ENCODE results near the gene UBE2Q1.

- no peak for TF ChIP-seq CTCF (IDR thresholded peaks at IDR 0.05; ENCODE audit: low read depth, low read length, missing input control)
- no peak for TF ChIP-seq NR2F2 (IDR thresholded peaks at IDR 0.05)
- TF ChIP-seq GABPA (IDR thresholded peaks at IDR 0.05 in 1 of 2, conservative IDR thresholded peaks at IDR 0.05 in 1 of 2), result no peak
- TF ChIP-seq TAF1 (conservative IDR thresholded peaks at IDR 0.05), result no peak
- TF ChIP-seq MAX (IDR thresholded peaks at IDR 0.05), result no peak
- TF ChIP-seq REST (IDR thresholded peaks at IDR 0.05), result no peak
- TF ChIP-seq FOXA1 (IDR thresholded peaks at IDR 0.05), result no peak
- no peak for TF ChIP-seq SP1 (IDR thresholded peaks at IDR 0.05)
- TF ChIP-seq YY1 (IDR thresholded peaks at IDR 0.05), result no peak
Observed at GRCh38 chr1:154520333-154520732, 38.1 kb downstream of the UBE2Q1 start.
